GM19438 (cell line): ENCODE data around the gene RIPOR3.
"Not testable (repeated sequence)": the region's sequence is repeated elsewhere in the genome, so short reads cannot be mapped to it uniquely, and the experiment has no call there.

Experiments
- ATAC-seq: cut with Tn5 transposase; IDR thresholded peaks from one replicate; pipeline ENCODE4 v1.9.1; 2021; ENCODE audit warnings: low read depth; ENCODE audit not compliant: unreplicated experiment

RIPOR3 gene

GRCh38 chr20:50580016-50580747 lies 111.2 kb downstream of the RIPOR3 start:
- ATAC-seq: no peak

GRCh38 chr20:50579511-50579910 lies 111.8 kb downstream of the RIPOR3 start:
- no peak for ATAC-seq

- ATAC-seq: no peak
Measured at GRCh38 chr20:50578778-50579165, 112.6 kb downstream of the RIPOR3 start.

- no peak for ATAC-seq
Measured at GRCh38 chr20:50578061-50578777, 113.1 kb downstream of the RIPOR3 start.

GRCh38 chr20:50577175-50578018 lies 113.9 kb downstream of the RIPOR3 start:
- no peak for ATAC-seq

GRCh38 chr20:50575865-50576720 lies 115.2 kb downstream of the RIPOR3 start:
- no peak for ATAC-seq

GRCh38 chr20:50574586-50574985 lies 116.8 kb downstream of the RIPOR3 start:
- no peak for ATAC-seq

- ATAC-seq: no peak
Measured at GRCh38 chr20:50574108-50574507, 117.2 kb downstream of the RIPOR3 start.

GRCh38 chr20:50572938-50573777 lies 118.2 kb downstream of the RIPOR3 start:
- ATAC-seq: no peak

GRCh38 chr20:50571466-50571865 lies 119.9 kb downstream of the RIPOR3 start:
- ATAC-seq: no peak

- peak; percentile 69 for ATAC-seq
Measured at GRCh38 chr20:50569864-50570836, 121.2 kb downstream of the RIPOR3 start.

GRCh38 chr20:50569487-50569863 lies 121.9 kb downstream of the RIPOR3 start:
- ATAC-seq: not testable (repeated sequence)

- no peak for ATAC-seq
Measured at GRCh38 chr20:50568549-50568942, 122.8 kb downstream of the RIPOR3 start.

- no peak for ATAC-seq
Measured at GRCh38 chr20:50567860-50568548, 123.3 kb downstream of the RIPOR3 start.

- ATAC-seq: no peak
Measured at GRCh38 chr20:50565871-50566270, 125.5 kb downstream of the RIPOR3 start.

- ATAC-seq: no peak
Measured at GRCh38 chr20:50565383-50565782, 126.0 kb downstream of the RIPOR3 start.

GRCh38 chr20:50563133-50563944 lies 128.0 kb downstream of the RIPOR3 start:
- no peak for ATAC-seq
